ENCODE measurements around the gene CACNA1E. TPM values are rescaled to one million over a fixed set of nuclear protein-coding genes. Genes with fewer than 3 reads are reported as not detected.

CACNA1E gene
- total RNA-seq, 1 donor from 2014 or later = not detected

DNA sequence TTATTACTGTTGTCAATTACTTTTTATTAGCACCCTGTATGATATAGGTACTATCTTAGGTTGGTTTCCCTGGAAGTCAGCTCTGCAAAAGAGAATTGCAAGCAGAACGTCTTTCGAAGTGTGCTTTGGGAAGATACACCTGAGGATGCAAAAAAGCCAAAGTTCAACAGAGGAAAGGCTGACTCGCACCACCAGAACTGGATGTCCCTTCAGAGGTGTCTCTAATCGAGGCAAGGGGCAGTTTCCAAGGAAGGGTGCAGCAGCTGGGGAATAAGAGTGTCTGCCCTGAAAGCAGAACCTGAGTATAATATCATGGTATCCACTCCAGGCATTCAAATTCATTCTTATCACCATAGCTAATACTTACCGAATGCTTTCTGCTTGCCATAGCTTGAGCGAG lies 149.6 kb downstream of the CACNA1E start:
- no peaks in the 10 kb centered on the region for H3K27me3 Mint-ChIP-seq (ENCODE audit: unreplicated experiment)
- no peak overlapping the region for H3K4me3 Mint-ChIP-seq (ENCODE audit: unreplicated experiment)
- no peaks in the 10 kb centered on the region for H3K9me3 Mint-ChIP-seq (ENCODE audit: unreplicated experiment)
- DNase-seq (ENCODE audit: extremely low spot score, unreplicated experiment) = no peak
- no peak overlapping the region for H3K27ac Mint-ChIP-seq (ENCODE audit: unreplicated experiment)
- no peaks in the 10 kb centered on the region for H3K4me1 Mint-ChIP-seq (ENCODE audit: unreplicated experiment)
- TF ChIP-seq, protein P1, sequence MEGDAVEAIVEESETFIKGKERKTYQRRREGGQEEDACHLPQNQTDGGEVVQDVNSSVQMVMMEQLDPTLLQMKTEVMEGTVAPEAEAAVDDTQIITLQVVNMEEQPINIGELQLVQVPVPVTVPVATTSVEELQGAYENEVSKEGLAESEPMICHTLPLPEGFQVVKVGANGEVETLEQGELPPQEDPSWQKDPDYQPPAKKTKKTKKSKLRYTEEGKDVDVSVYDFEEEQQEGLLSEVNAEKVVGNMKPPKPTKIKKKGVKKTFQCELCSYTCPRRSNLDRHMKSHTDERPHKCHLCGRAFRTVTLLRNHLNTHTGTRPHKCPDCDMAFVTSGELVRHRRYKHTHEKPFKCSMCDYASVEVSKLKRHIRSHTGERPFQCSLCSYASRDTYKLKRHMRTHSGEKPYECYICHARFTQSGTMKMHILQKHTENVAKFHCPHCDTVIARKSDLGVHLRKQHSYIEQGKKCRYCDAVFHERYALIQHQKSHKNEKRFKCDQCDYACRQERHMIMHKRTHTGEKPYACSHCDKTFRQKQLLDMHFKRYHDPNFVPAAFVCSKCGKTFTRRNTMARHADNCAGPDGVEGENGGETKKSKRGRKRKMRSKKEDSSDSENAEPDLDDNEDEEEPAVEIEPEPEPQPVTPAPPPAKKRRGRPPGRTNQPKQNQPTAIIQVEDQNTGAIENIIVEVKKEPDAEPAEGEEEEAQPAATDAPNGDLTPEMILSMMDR (IDR thresholded peaks at IDR 0.05) = no peak
- no peaks in the 10 kb centered on the region for H3K36me3 Mint-ChIP-seq (ENCODE audit: unreplicated experiment)

DNA sequence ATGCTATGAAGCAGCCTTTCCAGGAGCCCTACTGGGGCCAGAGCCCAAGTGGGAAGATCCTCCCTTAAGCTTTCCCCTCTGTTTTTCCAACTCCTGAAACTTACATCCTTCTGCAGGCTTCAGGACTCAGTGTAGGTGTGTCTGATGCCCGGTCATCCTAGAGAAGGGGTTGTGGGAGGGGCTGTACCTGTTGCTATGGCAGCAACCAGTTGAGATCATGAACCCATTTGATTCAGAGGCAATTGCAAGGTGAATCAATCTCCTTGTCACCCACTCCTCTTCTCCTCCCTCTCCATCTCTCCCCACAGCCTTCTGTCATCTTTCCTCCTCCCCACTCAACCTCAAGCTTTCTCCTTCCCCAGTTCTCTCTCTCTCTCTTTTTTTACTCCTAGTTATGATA lies 151.8 kb downstream of the CACNA1E start:
- Mint-ChIP-seq H3K27ac (ENCODE audit: unreplicated experiment) (no peak overlapping the region), H3K36me3 (ENCODE audit: unreplicated experiment) (no peaks in the 10 kb centered on the region), H3K4me3 (ENCODE audit: unreplicated experiment) (no peak overlapping the region), H3K4me1 (ENCODE audit: unreplicated experiment) (no peaks in the 10 kb centered on the region), H3K9me3 (ENCODE audit: unreplicated experiment) (no peaks in the 10 kb centered on the region), H3K27me3 (ENCODE audit: unreplicated experiment) (no peaks in the 10 kb centered on the region)
- TF ChIP-seq, protein P1 (IDR thresholded peaks at IDR 0.05) = no peak
- DNase-seq (ENCODE audit: extremely low spot score, unreplicated experiment) = peak; percentile 49

DNA sequence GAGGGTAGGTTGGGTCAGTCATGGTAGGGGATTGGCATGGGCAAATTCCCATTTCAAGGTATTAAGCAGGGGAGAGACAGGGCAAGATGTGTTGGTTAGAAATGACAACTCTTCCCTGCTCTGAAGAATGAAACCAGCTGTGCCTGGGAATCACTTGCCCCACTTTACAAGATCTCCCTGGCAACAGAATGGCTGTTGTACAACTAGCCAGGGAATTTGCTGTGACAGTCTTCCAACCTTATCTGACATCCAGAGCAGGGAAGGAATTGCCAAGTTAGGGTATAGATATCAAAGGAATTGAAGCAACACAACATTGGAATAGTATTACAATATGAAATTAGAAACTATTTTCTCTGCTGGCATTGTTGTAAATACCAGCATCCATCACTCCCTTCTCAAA lies 154.7 kb downstream of the CACNA1E start:
- Mint-ChIP-seq H3K36me3 (ENCODE audit: unreplicated experiment) (no peaks in the 10 kb centered on the region), H3K27ac (ENCODE audit: unreplicated experiment) (no peak overlapping the region), H3K4me3 (ENCODE audit: unreplicated experiment) (no peak overlapping the region), H3K27me3 (ENCODE audit: unreplicated experiment) (no peaks in the 10 kb centered on the region), H3K4me1 (ENCODE audit: unreplicated experiment) (no peaks in the 10 kb centered on the region), H3K9me3 (ENCODE audit: unreplicated experiment) (no peaks in the 10 kb centered on the region)
- DNase-seq (ENCODE audit: extremely low spot score, unreplicated experiment) = no peak
- TF ChIP-seq, protein P1 (IDR thresholded peaks at IDR 0.05) = no peak

DNA sequence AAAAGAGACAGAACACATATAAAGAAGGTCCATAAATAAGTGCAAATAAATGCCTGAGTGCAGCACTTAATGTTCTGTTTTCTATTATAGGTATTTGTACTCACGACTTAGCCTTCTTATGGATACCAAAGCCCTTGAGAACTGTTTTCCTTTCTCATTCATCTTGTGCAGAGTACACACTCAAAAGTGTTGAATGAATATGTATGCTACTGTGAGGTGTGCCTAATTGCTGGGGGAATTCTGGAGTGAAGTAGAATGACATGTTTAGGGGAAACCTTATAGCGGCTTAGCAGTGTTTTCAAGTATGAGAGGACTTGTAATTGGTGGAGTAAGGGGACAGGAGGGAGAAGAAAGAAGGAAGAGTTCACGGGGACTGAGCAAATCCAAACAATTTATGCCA lies 157.6 kb downstream of the CACNA1E start:
- no peaks in the 10 kb centered on the region for H3K4me1 Mint-ChIP-seq (ENCODE audit: unreplicated experiment)
- no peak overlapping the region for H3K4me3 Mint-ChIP-seq (ENCODE audit: unreplicated experiment)
- TF ChIP-seq, protein P1 (IDR thresholded peaks at IDR 0.05) = no peak
- H3K27ac Mint-ChIP-seq (ENCODE audit: unreplicated experiment) = no peak overlapping the region
- no peaks in the 10 kb centered on the region for H3K36me3 Mint-ChIP-seq (ENCODE audit: unreplicated experiment)
- no peaks in the 10 kb centered on the region for H3K9me3 Mint-ChIP-seq (ENCODE audit: unreplicated experiment)
- H3K27me3 Mint-ChIP-seq (ENCODE audit: unreplicated experiment) = no peaks in the 10 kb centered on the region
- no peak for DNase-seq (ENCODE audit: extremely low spot score, unreplicated experiment)

DNA sequence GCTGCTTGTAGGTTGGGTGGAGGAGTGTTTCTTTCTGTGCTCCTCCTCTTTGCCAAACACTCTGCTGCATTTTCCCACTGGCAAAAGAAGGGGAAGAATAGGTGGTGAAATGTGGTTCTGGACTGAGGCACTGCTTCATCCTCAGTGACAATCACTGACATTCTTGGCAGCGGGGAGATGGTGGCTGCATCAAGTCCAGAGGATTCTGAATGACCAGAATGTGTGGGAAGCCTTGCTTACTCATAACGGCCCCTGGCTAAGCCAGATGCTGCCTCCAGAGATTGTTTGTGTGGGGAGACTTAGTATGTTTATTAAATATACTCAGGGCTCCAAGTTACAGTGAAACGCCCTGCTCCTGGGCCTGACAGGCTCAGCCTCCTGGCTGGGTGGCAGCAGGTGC lies 160.3 kb downstream of the CACNA1E start:
- DNase-seq (ENCODE audit: extremely low spot score, unreplicated experiment) = no peak
- no peaks in the 10 kb centered on the region for H3K27me3 Mint-ChIP-seq (ENCODE audit: unreplicated experiment)
- no peak overlapping the region for H3K27ac Mint-ChIP-seq (ENCODE audit: unreplicated experiment)
- TF ChIP-seq, protein P1 (IDR thresholded peaks at IDR 0.05) = no peak
- no peak overlapping the region for H3K4me3 Mint-ChIP-seq (ENCODE audit: unreplicated experiment)
- no peaks in the 10 kb centered on the region for H3K36me3 Mint-ChIP-seq (ENCODE audit: unreplicated experiment)
- no peaks in the 10 kb centered on the region for H3K9me3 Mint-ChIP-seq (ENCODE audit: unreplicated experiment)
- H3K4me1 Mint-ChIP-seq (ENCODE audit: unreplicated experiment) = no peaks in the 10 kb centered on the region
